Gastroesophageal sphincter (tissue), 4 donors: Measurements from ENCODE around the gene IGFLR1. TPM values are rescaled to one million over a fixed set of nuclear protein-coding genes. Genes with fewer than 3 reads are reported as not detected.
A peak's percentile ranks its signal among the peaks of the same experiment; 100 is the strongest.

Experiments
- ATAC-seq: fragments of 150-250 bp; one replicate; pipeline ENCODE4 v1.9.1; 2016; ENCODE audit warnings: mild to moderate bottlenecking, moderate library complexity
- H3K27ac ChIP-seq, 4 donors: fragments of 200-600 bp; sonication (generic) in 3 of 4; 1 replicate in 3 of 4; 2 replicates in 1 of 4; pipeline ENCODE4 v1.5.1; 2016 to 2019
- H3K27me3 ChIP-seq: fragments of 200-600 bp; sonication (generic); one replicate; pipeline ENCODE4 v1.5.1; 2019
- H3K36me3 ChIP-seq, 2 donors: fragments of 200-600 bp; sonication (generic); one replicate each; pipeline ENCODE4 v1.5.1; 2019; ENCODE audit warnings: control low read depth in 1 of 2
- H3K4me1 ChIP-seq, 3 donors: fragments of 200-600 bp; sonication (generic); 1 replicate in 2 of 3; 2 replicates in 1 of 3; pipeline ENCODE4 v1.5.1; 2016 to 2019; ENCODE audit warnings: control low read depth in 2 of 3
- H3K4me3 ChIP-seq, 2 donors: fragments of 200-600 bp; sonication (generic); one replicate each; pipeline ENCODE4 v1.5.1; 2019; ENCODE audit warnings: mild to moderate bottlenecking in 1 of 2, moderate library complexity in 1 of 2
- H3K9me3 ChIP-seq, 3 donors: fragments of 200-600 bp; sonication (generic); one replicate each; pipeline ENCODE4 v1.5.1; 2017 to 2019; ENCODE audit warnings: control low read depth in 2 of 3
- CTCF ChIP-seq, 4 experiments: fragments of 200-600 bp in 2 of 4; fragments of 450-650 bp in 2 of 4; sonication (generic) in 1 of 4; IDR thresholded peaks; one replicate each; pipeline ENCODE4 v1.5.1; 2017 to 2019; ENCODE audit warnings: antibody characterized with exemption in 4 of 4, mild to moderate bottlenecking in 2 of 4, moderate library complexity in 2 of 4
- EP300 ChIP-seq: sonication (generic); formaldehyde crosslinking; IDR thresholded peaks from one replicate; pipeline ENCODE4 v1.6.1; 2017; ENCODE audit warnings: antibody characterized with exemption, mild to moderate bottlenecking
- POLR2A ChIP-seq, 2 donors: fragments of 450-650 bp; IDR thresholded peaks; one replicate each; pipeline ENCODE4 v1.6.1; 2017; ENCODE audit warnings: antibody characterized with exemption in 2 of 2, mild to moderate bottlenecking in 2 of 2, moderate library complexity in 1 of 2
- POLR2AphosphoS5 ChIP-seq: sonication (generic); formaldehyde crosslinking; IDR thresholded peaks from one replicate; pipeline ENCODE4 v1.6.1; 2017; ENCODE audit warnings: antibody characterized with exemption
- WGBS, 2 donors: methylation state at CpG; one replicate each; pipeline ENCODE4 v1.1.5; 2018; ENCODE audit warnings: low coverage in 1 of 2; 5-methylcytosine and 5-hydroxymethylcytosine counted together
- total RNA-seq, 4 donors: library from RNA; depleted of rRNA; stranded (reverse); fragments of >200 nt; gene quantifications; one replicate each; pipeline ENCODE4 v1.1.0, GENCODE V29; 2016

IGFLR1 gene
- 10 to 100 TPM in 1 of 4 donors, 1 to 10 TPM in 3; 4.6 to 14.3 (median 6.7) TPM for total RNA-seq

GRCh38 chr19:35742121-35742724, at the start of gene IGFLR1:
IGFLR1 (minus strand) TSS chr19:35742452; CDS start chr19:35741180, 1,272 bp downstream.
- Histone ChIP-seq H3K4me1 (peaks cover 0 to 63% (median 24%) of the 10 kb centered on the region in 3 donors), H3K36me3 (peaks cover 0 to 40% of the 10 kb centered on the region in 2 donors), H3K27me3 (no peaks in the 10 kb centered on the region), H3K4me3 (peak within 1 kb of the TSS in 1 of 2 donors; percentile 60), H3K27ac (peak within 1 kb of the TSS; percentile 54 to 91 (median 87)), H3K9me3 (no peaks in the 10 kb centered on the region)
- TF ChIP-seq CTCF (IDR thresholded peaks at IDR 0.05) (no peak), POLR2AphosphoS5 (no peak), EP300 (no peak)
- ATAC-seq = no peak
- 65 to 79% methylated on average over 2 to 6 of the region's 9 CpGs for WGBS, 2 donors

- Histone ChIP-seq H3K4me1 (no peaks in the 10 kb centered on the region), H3K27ac (no peak overlapping the region), H3K36me3 (peaks cover 0 to 9% of the 10 kb centered on the region in 2 donors), H3K9me3 (no peaks in the 10 kb centered on the region), H3K27me3 (peaks cover 45% of the 10 kb centered on the region), H3K4me3 (no peak overlapping the region)
- TF ChIP-seq CTCF (IDR thresholded peaks at IDR 0.05) (no peak), EP300 (no peak), POLR2AphosphoS5 (no peak), POLR2A (IDR thresholded peaks at IDR 0.05) (no peak)
- WGBS, 2 donors = no CpG with 5 or more reads among the region's 9 CpGs
- ATAC-seq = no peak
These were observed 49.6 kb upstream of the IGFLR1 start for GRCh38 chr19:35791814-35792279.

GRCh38 chr19:35790981-35791813, 48.9 kb upstream of the IGFLR1 start:
- no peak for ATAC-seq
- WGBS, 2 donors = 20 to 50% methylated on average over 1 to 2 of the region's 20 CpGs
- no peak for TF ChIP-seq CTCF (IDR thresholded peaks at IDR 0.05)
- no peak for TF ChIP-seq POLR2AphosphoS5
- no peak for TF ChIP-seq POLR2A (IDR thresholded peaks at IDR 0.05)
- TF ChIP-seq EP300 = no peak
- H3K27ac ChIP-seq = no peak overlapping the region
- H3K4me3 ChIP-seq = no peak overlapping the region
- peaks cover 39% of the 10 kb centered on the region for H3K27me3 ChIP-seq
- no peaks in the 10 kb centered on the region for H3K4me1 ChIP-seq
- no peaks in the 10 kb centered on the region for H3K9me3 ChIP-seq
- H3K36me3 ChIP-seq = peaks cover 0 to 14% of the 10 kb centered on the region in 2 donors

- H3K27me3 ChIP-seq = peaks cover 31% of the 10 kb centered on the region
- H3K36me3 ChIP-seq = peaks cover 0 to 23% of the 10 kb centered on the region in 2 donors
- no peak for TF ChIP-seq POLR2A (IDR thresholded peaks at IDR 0.05)
- TF ChIP-seq CTCF (IDR thresholded peaks at IDR 0.05) = no peak
- TF ChIP-seq EP300 = no peak
- no peak for TF ChIP-seq POLR2AphosphoS5
- no CpG with 5 or more reads among the region's 19 CpGs for WGBS, 2 donors
- H3K9me3 ChIP-seq = no peaks in the 10 kb centered on the region
- no peak overlapping the region for H3K4me3 ChIP-seq
- no peak for ATAC-seq
- H3K4me1 ChIP-seq = no peaks in the 10 kb centered on the region
- no peak overlapping the region for H3K27ac ChIP-seq
These were observed 48.0 kb upstream of the IGFLR1 start for GRCh38 chr19:35789978-35790944.
